Hair follicle dermal papilla cell (primary cell): ENCODE results near the gene ARMH3. TPM values are rescaled to one million over a fixed set of nuclear protein-coding genes. Genes with fewer than 3 reads are reported as not detected.

ENCODE experiments used
- small RNA-seq: library from RNA; depleted of rRNA; stranded (forward); fragments of <200 nt; gene quantifications from one replicate; pipeline ENCODE3, GENCODE V24; 2012
- total RNA-seq: library from RNA; depleted of rRNA; stranded (reverse); fragments of >200 nt; gene quantifications from 2 replicates; pipeline ENCODE4 v1.2.3, GENCODE V29; 2012

Gene ARMH3, protein sequence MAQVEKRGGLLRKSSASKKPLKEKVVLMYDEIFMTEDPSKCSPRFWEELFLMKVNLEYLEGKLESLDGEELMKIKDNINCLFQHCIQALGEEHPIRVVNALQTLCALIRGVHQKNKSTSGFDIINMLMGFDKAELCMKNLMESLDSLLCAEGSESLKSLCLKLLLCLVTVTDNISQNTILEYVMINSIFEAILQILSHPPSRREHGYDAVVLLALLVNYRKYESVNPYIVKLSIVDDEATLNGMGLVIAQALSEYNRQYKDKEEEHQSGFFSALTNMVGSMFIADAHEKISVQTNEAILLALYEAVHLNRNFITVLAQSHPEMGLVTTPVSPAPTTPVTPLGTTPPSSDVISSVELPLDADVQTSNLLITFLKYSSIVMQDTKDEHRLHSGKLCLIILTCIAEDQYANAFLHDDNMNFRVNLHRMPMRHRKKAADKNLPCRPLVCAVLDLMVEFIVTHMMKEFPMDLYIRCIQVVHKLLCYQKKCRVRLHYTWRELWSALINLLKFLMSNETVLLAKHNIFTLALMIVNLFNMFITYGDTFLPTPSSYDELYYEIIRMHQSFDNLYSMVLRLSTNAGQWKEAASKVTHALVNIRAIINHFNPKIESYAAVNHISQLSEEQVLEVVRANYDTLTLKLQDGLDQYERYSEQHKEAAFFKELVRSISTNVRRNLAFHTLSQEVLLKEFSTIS
- 16.5 and 16.9 TPM in 2 replicates for total RNA-seq

DNA sequence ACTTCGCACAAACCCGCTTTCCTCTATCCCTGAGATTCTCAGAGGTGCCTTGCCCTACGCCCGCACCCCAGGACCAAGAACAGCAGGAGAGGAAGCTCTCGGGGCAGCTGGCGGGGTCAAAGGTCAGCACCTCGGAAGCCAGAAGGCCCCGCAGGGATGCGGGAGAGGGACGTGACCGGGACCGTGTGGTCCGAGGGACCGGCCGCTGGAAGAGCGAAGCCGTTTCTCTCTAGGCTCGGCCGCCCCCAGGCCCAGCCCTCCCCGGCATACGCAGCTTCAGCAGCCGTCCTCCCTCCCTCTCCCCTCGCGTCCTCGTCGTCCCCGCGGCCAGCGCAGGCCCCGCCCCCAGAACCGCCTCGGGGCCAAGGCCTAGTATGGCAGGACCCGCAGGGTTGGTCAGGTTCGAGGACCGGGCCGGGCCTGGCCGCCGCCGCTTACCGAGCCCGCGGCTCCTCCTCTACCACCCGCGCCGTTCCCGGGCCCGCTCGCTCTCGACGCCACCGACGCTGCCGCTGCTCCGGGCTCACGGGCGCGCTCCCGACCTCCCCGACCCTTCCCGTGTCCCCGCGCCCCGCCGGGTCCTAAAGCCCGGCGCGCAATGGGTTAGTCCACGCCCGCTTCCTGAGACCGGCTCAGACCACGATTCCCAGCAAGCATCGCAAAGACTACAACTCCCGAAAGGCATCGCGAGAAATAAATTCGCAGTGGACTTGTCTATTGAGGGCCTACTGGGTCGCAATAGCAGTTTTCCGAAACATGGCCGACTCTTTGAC, at the start of gene ARMH3:
TSS of gene ARMH3 (minus strand) at position 527 of the 773 bp plus-strand sequence. CDS start 16,059 bp downstream, outside the sequence.

GRCh38 chr10:102064868-102065560, 9.0 kb upstream of the ARMH3 start, which contains the start of gene HPS6:
Gene HPS6, plus strand, starts transcription at chr10:102065349. Its CDS starts 126 bp downstream, at chr10:102065475.

DNA sequence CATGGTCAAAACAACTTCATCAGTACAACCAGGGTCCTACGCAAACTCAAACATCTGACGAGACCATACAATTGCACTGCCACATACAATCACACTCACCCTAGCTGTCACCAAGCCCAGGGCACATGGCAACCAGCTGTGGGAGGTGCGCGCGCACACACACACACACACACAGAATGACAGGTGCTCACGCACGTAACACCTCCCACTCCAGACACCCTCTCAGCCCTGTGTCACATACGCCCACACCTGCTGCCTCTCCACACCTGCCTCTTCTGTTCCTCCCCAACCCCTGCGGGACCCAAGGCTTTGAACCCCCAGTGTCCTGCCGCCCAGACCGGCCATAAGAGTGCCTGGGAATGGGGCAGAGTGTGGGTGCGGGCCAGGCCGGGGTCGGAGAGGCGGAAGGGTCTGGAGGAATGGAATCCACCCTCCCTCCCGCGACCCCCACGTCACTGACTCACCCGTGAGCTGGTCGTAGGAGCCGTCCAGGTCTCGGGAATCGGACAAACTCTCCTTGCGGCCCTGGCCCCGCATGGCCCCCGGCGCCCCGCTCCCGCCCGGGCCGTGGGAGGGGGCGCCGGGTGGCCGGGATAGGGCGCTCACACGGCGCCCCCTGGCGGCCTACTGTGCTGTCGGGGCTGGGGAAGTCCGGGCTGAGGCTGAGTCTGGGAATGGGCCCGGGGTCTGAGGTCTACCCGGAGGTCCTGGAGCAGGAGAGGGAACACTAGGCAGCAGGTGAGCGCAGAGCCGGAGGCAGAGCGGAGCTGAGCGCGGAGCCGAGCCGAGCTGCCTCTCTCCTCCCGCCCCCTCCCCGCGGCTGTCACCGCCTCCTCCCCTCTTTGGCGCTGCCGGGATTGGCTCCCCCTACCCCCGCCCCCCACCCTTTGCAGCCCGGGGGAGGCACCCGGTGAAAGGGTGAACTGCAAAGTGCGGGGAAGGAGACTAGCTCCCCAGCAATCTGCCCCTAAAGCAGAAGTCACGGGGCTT, 212.6 kb downstream of the ARMH3 start, which contains the start of gene KCNIP2:
TSS of gene KCNIP2 (minus strand) at position 769 of the 990 bp plus-strand sequence. CDS start at position 537, 232 bp downstream.

GRCh38 chr10:101818119-101818871, 237.7 kb downstream of the ARMH3 start, which contains the start of gene OGA:
Gene OGA, minus strand, starts transcription at chr10:101818444. Its CDS starts 422 bp downstream, at chr10:101818022.

Small RNA genes lying within 50 kb of the gene (small RNA-seq; reads per million reads assigned to genes)
- gene AL500527.1 (not detected), gene AL500527.2 (not detected), gene RF00017 (not detected), gene RF00019 (not detected)

Other genes starting within 250 kb of the ARMH3 start
- 83.8 and 126 TPM in 2 replicates for gene OGA, start 237.7 kb downstream of the ARMH3 start, total RNA-seq
- 1.6 and 1.7 TPM in 2 replicates for gene KCNIP2, start 212.4 kb downstream of the ARMH3 start, total RNA-seq
- gene HPS6, start 9.2 kb upstream of the ARMH3 start, total RNA-seq = 46.7 and 50.4 TPM in 2 replicates
- 81.8 and 90.1 TPM in 2 replicates for gene LDB1, start 64.2 kb upstream of the ARMH3 start, total RNA-seq
- 35.5 and 42.5 TPM in 2 replicates for gene PPRC1, start 76.9 kb upstream of the ARMH3 start, total RNA-seq
- gene NOLC1, start 96.2 kb upstream of the ARMH3 start, total RNA-seq = 22.3 and 28.2 TPM in 2 replicates
- 1.9 and 2.2 TPM in 2 replicates for gene ELOVL3, start 170.1 kb upstream of the ARMH3 start, total RNA-seq
- gene PITX3, start 185.3 kb upstream of the ARMH3 start, total RNA-seq = not detected in 2 replicates
- gene GBF1, start 189.4 kb upstream of the ARMH3 start, total RNA-seq = 58.5 and 67.0 TPM in 2 replicates